Measurements from ENCODE around the gene VWA3B.

VWA3B gene

GRCh38 chr2:98324181-98324580, 237.2 kb downstream of the VWA3B start:
- DNase-seq (ENCODE audit: low read depth in 1 of 2, low spot score in 1 of 2) = no peak

- DNase-seq (ENCODE audit: low read depth in 1 of 2, low spot score in 1 of 2) = no peak
Observed at GRCh38 chr2:98327776-98328175, 240.8 kb downstream of the VWA3B start.

DNA sequence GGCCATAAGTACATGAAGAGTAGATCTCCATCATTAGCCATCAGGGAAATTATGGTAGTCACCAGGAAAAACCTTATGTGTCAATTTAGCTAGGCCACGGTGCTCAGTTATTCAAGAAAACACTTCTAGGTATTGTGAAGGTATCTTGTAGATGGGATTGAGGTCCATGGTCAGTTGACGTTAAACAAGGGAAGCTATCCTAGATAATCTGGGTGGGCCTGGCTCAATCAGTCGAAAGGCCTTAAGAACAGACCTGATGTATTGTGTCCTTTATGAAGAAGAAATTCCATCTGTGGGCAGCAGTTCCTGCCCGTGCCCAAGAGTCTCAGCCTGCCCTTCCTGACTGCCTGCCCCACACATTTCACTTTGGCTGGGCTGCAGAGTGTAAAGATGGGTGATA, 242.6 kb downstream of the VWA3B start:
- no peak for DNase-seq (ENCODE audit: low read depth in 1 of 2, low spot score in 1 of 2)

DNA sequence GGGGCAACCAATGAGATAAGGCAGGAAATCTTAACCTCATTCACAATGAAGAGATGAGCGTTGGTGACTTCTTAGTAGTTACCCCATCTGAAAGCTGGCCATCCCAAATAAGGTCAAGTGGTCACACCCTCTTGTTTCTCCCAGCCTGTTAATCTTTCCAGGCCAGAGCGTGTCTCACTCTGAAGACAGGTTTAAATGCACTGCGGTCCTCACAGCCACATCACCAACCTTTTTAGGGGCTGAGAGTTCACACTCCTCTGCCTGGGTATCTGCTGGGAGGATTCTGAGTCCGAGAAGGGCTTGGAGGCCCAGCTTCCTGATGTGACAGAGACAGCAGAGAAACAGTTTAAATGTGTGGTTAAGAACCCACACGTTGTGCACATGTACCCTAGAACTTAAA, 246.0 kb downstream of the VWA3B start:
- DNase-seq (ENCODE audit: low read depth in 1 of 2, low spot score in 1 of 2) = no peak

GRCh38 chr2:98333922-98334321, 247.0 kb downstream of the VWA3B start:
- DNase-seq (ENCODE audit: low read depth in 1 of 2, low spot score in 1 of 2) = no peak

DNA sequence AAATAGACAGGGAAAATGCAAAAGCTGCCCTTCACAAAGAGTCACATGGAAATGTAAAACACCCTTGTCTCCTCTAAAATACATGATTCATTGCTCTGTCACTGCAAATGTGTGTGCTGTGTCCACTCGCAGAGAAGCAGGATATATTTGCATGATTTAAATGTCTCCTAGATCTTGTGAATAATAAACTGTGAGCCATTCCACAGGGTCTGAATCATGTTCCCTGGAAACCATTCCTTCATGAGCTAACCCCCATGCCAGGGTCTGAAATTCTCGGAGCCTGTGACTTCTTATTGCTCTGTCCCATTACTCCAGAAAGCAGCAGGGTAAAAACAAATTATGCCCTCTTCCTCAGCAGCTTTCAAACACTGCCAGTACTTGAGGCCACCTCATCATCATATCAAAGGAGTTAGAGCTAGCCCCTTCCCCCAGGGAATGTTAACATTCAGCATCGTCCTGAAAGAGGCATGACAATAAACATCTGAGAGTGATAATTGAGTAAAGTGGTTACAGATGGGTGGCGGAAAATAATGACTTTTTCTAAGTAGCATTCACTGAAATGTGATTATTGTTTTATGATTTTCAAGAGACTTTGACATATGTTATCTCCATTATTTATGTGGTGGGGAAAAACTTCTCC, 247.6 kb downstream of the VWA3B start:
- DNase-seq (ENCODE audit: low read depth in 1 of 2, low spot score in 1 of 2) = no peak

- DNase-seq (ENCODE audit: low read depth in 1 of 2, low spot score in 1 of 2) = no peak
Observed at GRCh38 chr2:98335271-98335670, 248.3 kb downstream of the VWA3B start.

DNA sequence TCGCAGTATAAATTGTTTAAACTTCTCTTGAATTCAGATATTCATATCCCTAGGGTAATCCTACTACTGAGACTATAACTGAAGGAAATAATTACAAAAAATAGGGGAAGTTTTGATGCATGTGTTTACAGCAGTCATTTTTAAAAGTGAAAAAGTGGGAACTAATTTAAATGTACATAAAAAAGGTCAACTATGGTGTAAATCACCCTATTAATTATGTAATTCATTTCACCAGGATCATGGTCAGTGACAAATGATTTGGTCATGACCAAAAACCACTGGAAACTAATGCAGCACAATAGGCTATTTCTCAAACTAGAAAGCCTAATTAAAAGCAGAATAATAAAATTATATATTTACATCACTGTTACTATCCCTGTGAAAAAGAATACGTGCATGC, 254.3 kb downstream of the VWA3B start:
- no peak for DNase-seq (ENCODE audit: low read depth in 1 of 2, low spot score in 1 of 2)

DNA sequence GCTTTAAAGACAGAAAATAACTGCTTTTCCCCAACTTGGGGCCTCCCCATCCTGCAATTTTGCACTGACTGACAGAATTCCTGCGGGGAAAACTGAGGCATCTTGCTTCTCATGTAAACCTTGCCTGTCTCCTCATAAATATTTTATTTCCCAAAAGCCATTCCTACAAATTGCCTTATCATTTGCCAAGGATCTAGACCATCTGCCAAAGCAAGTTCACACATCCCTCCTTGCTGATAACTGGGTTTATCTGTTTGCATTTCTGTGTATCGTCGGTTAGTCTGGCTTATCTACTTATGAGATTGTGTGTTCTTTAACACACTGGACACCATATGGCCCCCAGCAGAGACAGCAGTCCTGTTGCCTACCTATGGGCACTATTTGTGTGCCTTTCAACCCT, 256.3 kb downstream of the VWA3B start:
- no peak for DNase-seq (ENCODE audit: low read depth in 1 of 2, low spot score in 1 of 2)

GRCh38 chr2:98346311-98347236, 259.6 kb downstream of the VWA3B start, which contains the start of gene CNGA3:
TSS of gene CNGA3 (plus strand) at chr2:98346456. CDS start at chr2:98369976, 23,520 bp downstream.
- no peak for DNase-seq (ENCODE audit: low read depth in 1 of 2, low spot score in 1 of 2)

GRCh38 chr2:98347298-98348065, 260.5 kb downstream of the VWA3B start:
- no peak for DNase-seq (ENCODE audit: low read depth in 1 of 2, low spot score in 1 of 2)

- DNase-seq (ENCODE audit: low read depth in 1 of 2, low spot score in 1 of 2) = no peak
Observed at GRCh38 chr2:98348066-98348561, 261.1 kb downstream of the VWA3B start.

DNA sequence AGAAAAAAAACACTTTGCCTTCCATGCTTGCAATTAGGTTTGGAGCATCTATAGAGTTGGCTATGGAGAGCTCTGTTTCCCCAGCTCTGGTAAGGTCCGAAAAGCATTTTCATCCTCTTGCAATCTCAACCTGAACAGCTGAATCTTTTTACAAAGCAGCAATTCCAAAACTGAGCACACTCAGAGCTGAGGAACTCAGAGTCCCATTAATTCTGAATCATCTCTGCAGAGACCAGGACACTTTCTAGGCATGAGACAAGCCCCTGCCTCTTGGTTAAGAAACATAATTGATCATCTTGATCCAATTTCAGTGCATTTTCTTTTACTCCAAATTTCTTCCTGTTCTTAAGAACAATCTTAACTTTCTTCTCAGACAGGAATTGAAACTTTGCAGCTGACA, 263.4 kb downstream of the VWA3B start:
- DNase-seq (ENCODE audit: low read depth in 1 of 2, low spot score in 1 of 2) = no peak

DNA sequence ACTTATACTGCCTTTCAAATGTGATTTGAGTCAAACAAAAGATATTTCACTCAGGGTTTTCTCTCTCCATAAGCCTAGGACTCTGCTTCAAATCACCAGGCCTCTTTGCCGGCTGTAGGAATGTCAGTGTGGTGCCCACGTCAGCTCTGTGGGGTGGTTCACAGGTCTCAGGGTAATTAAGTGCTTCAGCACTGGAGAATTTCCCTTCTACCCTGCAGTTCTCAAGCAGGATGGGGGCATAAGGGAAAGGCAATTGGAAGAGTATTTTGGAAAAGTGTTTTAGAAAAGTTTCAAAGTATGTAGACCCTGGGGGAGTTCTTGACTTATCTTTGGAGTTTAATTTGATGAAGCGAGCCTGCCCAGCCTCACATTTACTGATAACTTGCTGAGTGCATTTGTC, 268.9 kb downstream of the VWA3B start:
- no peak for DNase-seq (ENCODE audit: low read depth in 1 of 2, low spot score in 1 of 2)

DNA sequence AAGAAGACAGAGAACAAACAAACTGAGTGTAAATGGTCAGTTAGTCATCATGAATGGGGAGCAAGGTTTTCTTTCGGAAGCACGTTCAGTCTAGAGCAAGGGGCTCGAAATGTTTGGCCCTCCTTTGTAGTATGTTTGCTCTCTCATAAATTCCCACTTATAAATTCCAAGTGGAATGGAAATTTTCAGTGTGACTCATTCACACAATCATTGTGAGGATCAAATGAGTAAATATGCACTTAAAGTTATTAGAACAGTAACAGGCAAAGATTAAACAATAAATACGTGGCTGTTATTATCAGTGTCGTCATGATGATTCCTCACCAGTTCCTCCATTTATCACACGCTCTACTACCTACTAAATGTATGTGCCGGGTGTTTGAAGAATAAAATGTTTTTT, 269.8 kb downstream of the VWA3B start:
- no peak for DNase-seq (ENCODE audit: low read depth in 1 of 2, low spot score in 1 of 2)

DNA sequence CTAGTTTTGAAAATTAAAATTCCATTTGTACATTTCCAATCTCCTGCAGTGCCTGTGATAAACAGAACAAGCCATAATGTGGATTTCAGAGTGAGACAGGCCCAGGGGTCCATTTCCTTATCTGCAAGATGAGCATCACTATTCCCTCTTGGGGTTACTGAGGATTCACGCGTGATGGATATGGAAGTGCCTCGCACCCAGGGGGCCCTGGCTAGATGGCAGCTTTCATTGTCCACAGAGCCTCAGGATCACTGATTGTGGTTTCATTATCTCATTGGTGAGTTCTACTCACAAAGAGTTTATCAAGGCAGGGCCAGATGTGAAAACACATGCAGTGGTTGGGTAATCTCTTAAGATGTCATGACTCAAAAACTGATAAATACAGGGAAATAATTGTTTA, 270.9 kb downstream of the VWA3B start:
- DNase-seq (ENCODE audit: low read depth in 1 of 2, low spot score in 1 of 2) = no peak

DNA sequence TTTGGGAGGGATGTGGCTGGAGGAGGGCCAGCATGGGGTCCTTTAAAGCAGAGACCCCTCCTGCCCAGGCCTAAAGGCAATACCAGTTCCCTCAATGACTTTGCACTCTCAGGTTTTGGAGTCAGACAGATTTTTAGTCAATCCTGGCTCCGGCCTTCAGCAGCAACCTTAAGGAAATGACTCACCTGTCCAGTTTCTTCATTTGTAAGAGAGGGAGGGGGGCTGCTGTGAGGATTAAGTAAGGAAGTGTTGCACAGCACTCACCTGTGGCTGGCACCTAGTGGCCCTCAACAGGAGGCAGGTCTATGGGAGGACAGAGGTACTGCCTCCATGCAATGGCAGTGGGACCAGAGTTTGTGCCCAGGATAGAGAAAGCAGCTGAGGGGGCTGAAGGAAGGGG, 273.0 kb downstream of the VWA3B start:
- no peak for DNase-seq (ENCODE audit: low read depth in 1 of 2, low spot score in 1 of 2)

Measured in activated CD4-positive, alpha-beta T cell treated with anti-CD3 and anti-CD28 coated beads, Interleukin-2, amount 50 U/mL, for 24 hours (primary cell).